Measurements from ENCODE around the gene ADAMTSL3.
"Not testable (repeated sequence)": the region's sequence is repeated elsewhere in the genome, so short reads cannot be mapped to it uniquely, and the experiment has no call there.

Gene ADAMTSL3

DNA sequence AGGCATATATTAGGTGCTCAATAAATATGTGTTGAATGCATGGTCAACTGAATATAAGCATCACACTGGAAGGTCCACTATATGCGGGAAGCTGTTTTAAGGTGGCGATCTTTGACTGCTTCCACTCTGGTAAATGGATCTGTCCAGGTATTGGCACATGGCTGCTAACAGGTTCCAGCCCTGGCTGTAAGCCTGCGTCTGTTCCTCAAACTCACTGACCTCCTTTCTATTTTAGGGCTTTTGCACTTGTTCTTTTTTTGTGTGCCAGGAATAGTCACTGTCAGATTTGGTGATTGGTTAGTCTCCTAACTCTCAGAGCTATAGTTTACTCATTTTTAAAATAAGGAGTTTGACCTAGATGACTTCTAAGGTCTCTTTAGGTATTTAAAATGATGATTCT lies 46.2 kb downstream of the ADAMTSL3 start:
- Histone ChIP-seq H3K27ac (no peak overlapping the region), H3K4me1 (ENCODE audit: low read depth, poor library complexity, severe bottlenecking) (no peaks in the 10 kb centered on the region), H2AFZ (ENCODE audit: low read depth) (no peak overlapping the region)

DNA sequence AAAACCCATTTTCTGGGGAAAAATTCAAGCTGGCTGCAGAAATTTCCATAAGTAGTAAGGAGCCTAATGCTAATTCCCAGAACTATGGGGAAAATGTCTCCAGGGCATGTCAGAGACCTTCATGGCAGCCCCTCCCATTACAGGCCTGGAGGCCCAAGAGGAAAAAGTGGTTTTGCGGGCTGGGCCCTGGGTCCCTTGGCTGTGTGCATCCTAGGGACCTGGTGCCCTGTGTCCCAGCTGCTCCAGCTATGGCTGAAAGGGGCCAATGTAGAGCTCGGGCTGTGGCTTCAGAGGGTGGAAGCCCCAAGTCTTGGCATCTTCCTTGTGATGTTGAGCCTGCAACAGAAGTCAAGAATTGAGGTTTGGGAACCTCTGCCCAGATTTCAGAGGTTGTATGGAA lies 48.4 kb downstream of the ADAMTSL3 start:
- not testable (repeated sequence) for H3K79me2 ChIP-seq (ENCODE audit: insufficient read depth, low read depth); H3K9ac ChIP-seq; H3K27me3 ChIP-seq (ENCODE audit: insufficient read depth, low read depth); H3K4me2 ChIP-seq; H3K4me3 ChIP-seq (IDR thresholded peaks at IDR 0.05; ENCODE audit: insufficient read depth, low read depth, low read length); H3K4me1 ChIP-seq (ENCODE audit: low read depth, poor library complexity, severe bottlenecking); H3K36me3 ChIP-seq (ENCODE audit: insufficient read depth); H4K20me1 ChIP-seq (ENCODE audit: insufficient read depth); H2AFZ ChIP-seq (ENCODE audit: low read depth); H3K27ac ChIP-seq

More for the DNA sequence above, 46.2 kb downstream of the ADAMTSL3 start:
- Histone ChIP-seq H3K79me2 (ENCODE audit: insufficient read depth, low read depth) (no peaks in the 10 kb centered on the region), H3K4me2 (no peak overlapping the region), H3K36me3 (ENCODE audit: insufficient read depth) (no peaks in the 10 kb centered on the region), H3K9ac (no peak overlapping the region), H4K20me1 (ENCODE audit: insufficient read depth) (no peaks in the 10 kb centered on the region), H3K27me3 (ENCODE audit: insufficient read depth, low read depth) (no peaks in the 10 kb centered on the region), H3K4me3 (IDR thresholded peaks at IDR 0.05; ENCODE audit: insufficient read depth, low read depth, low read length) (no peak overlapping the region)
- TF ChIP-seq, protein P1, sequence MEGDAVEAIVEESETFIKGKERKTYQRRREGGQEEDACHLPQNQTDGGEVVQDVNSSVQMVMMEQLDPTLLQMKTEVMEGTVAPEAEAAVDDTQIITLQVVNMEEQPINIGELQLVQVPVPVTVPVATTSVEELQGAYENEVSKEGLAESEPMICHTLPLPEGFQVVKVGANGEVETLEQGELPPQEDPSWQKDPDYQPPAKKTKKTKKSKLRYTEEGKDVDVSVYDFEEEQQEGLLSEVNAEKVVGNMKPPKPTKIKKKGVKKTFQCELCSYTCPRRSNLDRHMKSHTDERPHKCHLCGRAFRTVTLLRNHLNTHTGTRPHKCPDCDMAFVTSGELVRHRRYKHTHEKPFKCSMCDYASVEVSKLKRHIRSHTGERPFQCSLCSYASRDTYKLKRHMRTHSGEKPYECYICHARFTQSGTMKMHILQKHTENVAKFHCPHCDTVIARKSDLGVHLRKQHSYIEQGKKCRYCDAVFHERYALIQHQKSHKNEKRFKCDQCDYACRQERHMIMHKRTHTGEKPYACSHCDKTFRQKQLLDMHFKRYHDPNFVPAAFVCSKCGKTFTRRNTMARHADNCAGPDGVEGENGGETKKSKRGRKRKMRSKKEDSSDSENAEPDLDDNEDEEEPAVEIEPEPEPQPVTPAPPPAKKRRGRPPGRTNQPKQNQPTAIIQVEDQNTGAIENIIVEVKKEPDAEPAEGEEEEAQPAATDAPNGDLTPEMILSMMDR (conservative IDR thresholded peaks at IDR 0.05; ENCODE audit: low read depth, low read length) = no peak

DNA sequence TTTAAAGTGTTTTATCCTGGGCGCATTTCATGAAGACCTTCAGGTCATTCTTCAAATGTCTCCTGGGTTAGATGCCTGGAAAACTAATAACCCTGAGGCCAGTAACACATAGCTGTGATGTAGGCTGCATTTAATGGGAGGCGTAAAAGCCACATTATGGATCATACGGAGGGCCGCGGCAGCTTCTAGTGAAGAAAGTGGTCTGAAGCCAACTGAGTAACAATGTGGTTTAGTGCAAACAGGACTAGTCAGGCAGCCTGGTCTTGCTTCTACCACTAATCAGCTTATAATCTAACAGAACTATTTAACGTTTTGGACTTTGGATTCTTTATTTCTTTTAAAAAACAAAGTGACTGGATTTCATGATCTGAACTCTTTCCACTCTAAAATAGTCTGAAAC lies 54.4 kb downstream of the ADAMTSL3 start:
- TF ChIP-seq, protein P1 (conservative IDR thresholded peaks at IDR 0.05; ENCODE audit: low read depth, low read length) = no peak
- Histone ChIP-seq H3K79me2 (ENCODE audit: insufficient read depth, low read depth) (no peaks in the 10 kb centered on the region), H3K9ac (no peak overlapping the region), H3K4me1 (ENCODE audit: low read depth, poor library complexity, severe bottlenecking) (no peaks in the 10 kb centered on the region), H3K36me3 (ENCODE audit: insufficient read depth) (no peaks in the 10 kb centered on the region), H3K27me3 (ENCODE audit: insufficient read depth, low read depth) (no peaks in the 10 kb centered on the region), H3K27ac (no peak overlapping the region), H3K4me3 (IDR thresholded peaks at IDR 0.05; ENCODE audit: insufficient read depth, low read depth, low read length) (no peak overlapping the region), H4K20me1 (ENCODE audit: insufficient read depth) (no peaks in the 10 kb centered on the region), H2AFZ (ENCODE audit: low read depth) (no peak overlapping the region), H3K4me2 (no peak overlapping the region)

DNA sequence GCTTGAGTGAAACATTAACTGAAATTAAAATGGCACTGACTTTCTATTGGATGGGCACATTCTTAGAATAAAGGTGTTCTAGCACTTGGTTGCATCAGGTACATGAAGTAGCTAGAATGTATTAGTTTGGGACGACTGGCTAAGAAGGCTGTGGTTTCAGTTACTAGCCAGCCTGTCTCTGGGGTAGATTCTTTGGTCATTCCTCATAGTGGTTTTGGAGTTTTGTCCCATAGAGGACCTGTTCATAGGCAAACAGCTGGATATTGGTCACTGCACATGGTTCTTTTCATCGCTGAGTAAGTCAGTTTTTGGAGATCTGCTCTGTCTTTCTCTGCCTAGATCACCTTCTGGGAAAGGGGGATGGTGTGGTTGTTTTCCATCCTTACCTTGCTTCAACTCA lies 55.3 kb downstream of the ADAMTSL3 start:
- no peaks in the 10 kb centered on the region for H3K4me1 ChIP-seq (ENCODE audit: low read depth, poor library complexity, severe bottlenecking)
- no peak overlapping the region for H3K4me3 ChIP-seq (IDR thresholded peaks at IDR 0.05; ENCODE audit: insufficient read depth, low read depth, low read length)
- H3K36me3 ChIP-seq (ENCODE audit: insufficient read depth) = no peaks in the 10 kb centered on the region
- no peak overlapping the region for H3K9ac ChIP-seq
- H3K27ac ChIP-seq = no peak overlapping the region
- TF ChIP-seq, protein P1 (conservative IDR thresholded peaks at IDR 0.05; ENCODE audit: low read depth, low read length) = no peak
- no peak overlapping the region for H2AFZ ChIP-seq (ENCODE audit: low read depth)
- no peaks in the 10 kb centered on the region for H3K79me2 ChIP-seq (ENCODE audit: insufficient read depth, low read depth)
- H3K4me2 ChIP-seq = no peak overlapping the region
- H4K20me1 ChIP-seq (ENCODE audit: insufficient read depth) = no peaks in the 10 kb centered on the region
- H3K27me3 ChIP-seq (ENCODE audit: insufficient read depth, low read depth) = no peaks in the 10 kb centered on the region

DNA sequence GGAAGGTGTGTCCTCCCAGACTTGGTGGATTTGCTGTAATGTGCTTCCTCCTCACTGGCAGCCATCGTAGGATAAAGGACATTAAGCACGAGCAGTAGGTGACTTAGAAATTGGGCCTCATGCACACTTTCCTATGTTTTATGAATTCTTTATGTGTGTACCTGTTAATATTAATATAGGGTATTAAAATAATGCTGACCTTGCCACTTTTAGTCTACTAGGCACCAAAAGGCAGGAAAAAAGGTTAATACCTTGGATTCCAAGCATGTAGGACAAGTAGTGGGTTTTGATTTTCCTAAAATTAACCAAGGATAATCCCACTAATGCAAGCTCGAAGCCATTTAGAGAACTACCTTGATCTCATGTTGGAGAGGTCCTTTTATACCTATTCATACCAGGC lies 55.9 kb downstream of the ADAMTSL3 start:
- H4K20me1 ChIP-seq (ENCODE audit: insufficient read depth) = no peaks in the 10 kb centered on the region
- TF ChIP-seq, protein P1 (conservative IDR thresholded peaks at IDR 0.05; ENCODE audit: low read depth, low read length) = no peak
- H3K27ac ChIP-seq = no peak overlapping the region
- no peak overlapping the region for H3K9ac ChIP-seq
- no peak overlapping the region for H3K4me2 ChIP-seq
- no peak overlapping the region for H3K4me3 ChIP-seq (IDR thresholded peaks at IDR 0.05; ENCODE audit: insufficient read depth, low read depth, low read length)
- H3K36me3 ChIP-seq (ENCODE audit: insufficient read depth) = no peaks in the 10 kb centered on the region
- H3K4me1 ChIP-seq (ENCODE audit: low read depth, poor library complexity, severe bottlenecking) = no peaks in the 10 kb centered on the region
- no peaks in the 10 kb centered on the region for H3K79me2 ChIP-seq (ENCODE audit: insufficient read depth, low read depth)
- no peak overlapping the region for H2AFZ ChIP-seq (ENCODE audit: low read depth)
- H3K27me3 ChIP-seq (ENCODE audit: insufficient read depth, low read depth) = no peaks in the 10 kb centered on the region

Measured in KMS-11 (cell line).